ENCODE results near the gene NOPCHAP1.

The NOPCHAP1 gene

DNA sequence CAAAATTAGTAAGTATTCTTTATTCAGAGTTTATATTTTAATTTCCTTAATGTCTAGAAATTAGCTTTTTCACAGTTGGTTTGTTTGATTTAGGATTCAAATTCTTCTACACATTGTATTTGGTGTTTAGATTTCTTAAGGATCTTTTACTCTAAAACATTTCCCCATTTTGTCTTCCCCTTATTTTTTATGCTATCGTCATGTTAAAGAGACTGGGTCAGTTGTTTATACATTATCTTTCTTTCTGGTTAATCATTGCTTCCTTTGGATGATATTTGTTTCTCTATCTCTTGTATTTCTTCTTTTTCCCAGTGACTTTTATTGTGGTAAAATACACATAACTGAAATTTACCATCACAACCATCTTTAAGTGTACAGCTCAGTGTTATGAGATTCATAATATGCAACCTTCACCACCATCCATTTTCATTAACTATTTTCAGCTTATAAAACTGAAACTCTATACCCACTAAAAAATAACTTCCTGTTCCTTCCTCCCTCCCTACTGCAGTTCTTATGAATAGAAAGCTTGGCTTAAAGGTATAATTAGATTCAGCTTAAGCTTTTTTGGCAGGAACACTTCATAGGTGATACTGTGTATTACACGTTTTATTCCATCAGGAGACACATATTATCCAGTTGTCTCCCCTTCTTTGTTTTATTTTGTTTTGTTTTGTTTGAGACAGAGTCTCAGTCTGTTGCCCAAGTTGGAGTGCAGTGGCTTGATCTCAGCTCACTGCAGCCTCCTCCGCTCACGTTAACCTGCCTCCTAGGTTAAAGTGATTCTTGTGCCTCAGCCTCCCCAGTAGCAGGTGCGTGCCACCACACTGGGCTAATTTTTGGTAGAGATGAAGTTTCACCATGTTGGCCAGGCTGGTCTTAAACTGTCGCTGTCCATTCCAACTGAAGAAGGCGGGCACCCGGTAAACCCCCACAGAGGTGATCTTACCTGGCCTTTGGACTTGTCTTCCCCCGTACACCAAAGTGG is 45.0 kb downstream of the NOPCHAP1 start:
- no peak for DNase-seq (ENCODE audit: low read depth)
- H3K4me3 ChIP-seq (ENCODE audit: low read length): no peak overlapping the region
- no peak for TF ChIP-seq CTCF (IDR thresholded peaks at IDR 0.05; ENCODE audit: insufficient read depth, low read depth, low read length, missing control alignments)

DNA sequence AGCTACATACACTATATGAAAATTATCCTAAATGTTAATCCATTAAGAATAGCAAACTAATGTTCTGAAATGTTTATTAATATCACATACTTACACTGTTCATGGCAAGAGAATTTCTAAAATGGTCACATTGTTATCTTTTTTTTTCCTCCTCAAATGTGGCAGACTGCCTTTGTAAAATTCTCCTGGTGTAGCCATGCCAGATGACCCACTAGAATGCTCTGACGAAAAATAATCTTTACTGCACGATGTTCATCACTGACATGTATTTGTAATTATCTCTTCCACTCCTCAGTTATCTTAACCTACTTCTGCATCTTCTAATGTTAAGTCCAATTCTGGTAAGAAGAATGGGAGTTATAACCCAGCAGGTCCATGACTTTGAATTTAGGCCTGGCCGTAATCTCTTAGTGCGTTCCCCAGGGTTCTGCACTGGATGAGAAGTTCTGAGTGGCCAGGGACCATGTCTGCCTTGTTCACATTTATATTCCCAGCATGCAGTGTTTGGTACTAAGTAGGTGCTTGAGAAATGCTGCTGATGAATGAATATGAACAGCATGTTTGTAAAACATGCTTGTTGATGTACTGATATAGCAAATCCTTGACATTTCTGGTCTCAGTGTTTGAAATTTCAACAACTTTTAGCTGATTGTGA is 46.7 kb downstream of the NOPCHAP1 start:
- DNase-seq (ENCODE audit: low read depth): no peak
- H3K4me3 ChIP-seq (ENCODE audit: low read length): no peak overlapping the region
- TF ChIP-seq CTCF (IDR thresholded peaks at IDR 0.05; ENCODE audit: insufficient read depth, low read depth, low read length, missing control alignments): no peak

GRCh38 chr12:105033851-105034250 is 47.7 kb downstream of the NOPCHAP1 start:
- H3K4me3 ChIP-seq (ENCODE audit: low read length): no peak overlapping the region
- no peak for TF ChIP-seq CTCF (IDR thresholded peaks at IDR 0.05; ENCODE audit: insufficient read depth, low read depth, low read length, missing control alignments)
- no peak for DNase-seq (ENCODE audit: low read depth)
